Chondrocyte (in vitro differentiated cells): ENCODE data around the gene RUFY1. TPM values are rescaled to one million over a fixed set of nuclear protein-coding genes. Genes with fewer than 3 reads are reported as not detected.

Experiments used
- DNase-seq: peaks from one replicate; pipeline ENCODE4 v3.0.0; 2021; ENCODE audit warnings: mixed read lengths, low spot score
- H3K27ac Mint-ChIP-seq: one replicate; pipeline ENCODE4 v1.8.0; 2021; ENCODE audit warnings: mild to moderate bottlenecking, moderate library complexity, mixed read lengths; ENCODE audit not compliant: unreplicated experiment
- H3K27me3 Mint-ChIP-seq: 2 replicates; pipeline ENCODE4 v1.8.0; 2021; ENCODE audit warnings: low read depth, mixed read lengths
- H3K36me3 Mint-ChIP-seq: 2 replicates; pipeline ENCODE4 v1.8.0; 2021; ENCODE audit warnings: low read depth, mixed read lengths
- H3K4me1 Mint-ChIP-seq: 2 replicates; pipeline ENCODE4 v1.8.0; 2021; ENCODE audit warnings: low read depth, mild to moderate bottlenecking, mixed read lengths
- H3K4me3 Mint-ChIP-seq: one replicate; pipeline ENCODE4 v1.8.0; 2021; ENCODE audit warnings: mild to moderate bottlenecking, moderate library complexity, mixed read lengths; ENCODE audit not compliant: unreplicated experiment
- H3K9me3 Mint-ChIP-seq: 2 replicates; pipeline ENCODE4 v1.8.0; 2021; ENCODE audit warnings: low read depth, mixed read lengths
- total RNA-seq: library from RNA; stranded (reverse); gene quantifications from 3 replicates; pipeline ENCODE4 v1.2.1, GENCODE V29; 2021
- TF ChIP-seq, protein P1 (sequence below): fragments of 200-600 bp; sonication (generic); IDR thresholded peaks from 2 replicates; pipeline ENCODE4 v1.5.0; 2021; ENCODE audit warnings: antibody characterized with exemption, mild to moderate bottlenecking, moderate library complexity

The RUFY1 gene
- total RNA-seq, 1 donor from 2014 or later, result 36.9 TPM

DNA sequence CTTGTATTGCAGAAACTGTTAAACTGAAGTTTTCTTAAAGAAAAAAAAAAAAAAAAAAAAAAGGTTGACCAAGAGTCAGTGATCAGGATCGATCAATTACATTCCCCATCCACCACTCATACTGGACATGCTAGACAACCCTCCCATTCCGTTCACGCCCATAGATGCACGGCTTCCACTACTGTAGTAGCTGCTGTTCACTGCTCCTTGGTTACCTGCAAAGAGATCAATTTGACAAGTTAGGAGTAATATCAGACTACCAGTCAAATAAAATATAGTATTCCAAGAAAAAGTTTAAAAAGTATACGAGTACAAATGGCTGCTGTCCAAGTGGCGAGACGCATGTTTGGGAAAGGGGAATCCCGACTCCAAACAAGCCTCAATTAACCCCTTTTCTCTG, 64.4 kb downstream of the RUFY1 start:
- Mint-ChIP-seq H3K4me1 (peaks cover 64% of the 10 kb centered on the region), H3K4me3 (no peak overlapping the region), H3K9me3 (no peaks in the 10 kb centered on the region), H3K27me3 (no peaks in the 10 kb centered on the region), H3K36me3 (peaks cover 67% of the 10 kb centered on the region), H3K27ac (peak overlapping the region; percentile 74)
- TF ChIP-seq, protein P1, sequence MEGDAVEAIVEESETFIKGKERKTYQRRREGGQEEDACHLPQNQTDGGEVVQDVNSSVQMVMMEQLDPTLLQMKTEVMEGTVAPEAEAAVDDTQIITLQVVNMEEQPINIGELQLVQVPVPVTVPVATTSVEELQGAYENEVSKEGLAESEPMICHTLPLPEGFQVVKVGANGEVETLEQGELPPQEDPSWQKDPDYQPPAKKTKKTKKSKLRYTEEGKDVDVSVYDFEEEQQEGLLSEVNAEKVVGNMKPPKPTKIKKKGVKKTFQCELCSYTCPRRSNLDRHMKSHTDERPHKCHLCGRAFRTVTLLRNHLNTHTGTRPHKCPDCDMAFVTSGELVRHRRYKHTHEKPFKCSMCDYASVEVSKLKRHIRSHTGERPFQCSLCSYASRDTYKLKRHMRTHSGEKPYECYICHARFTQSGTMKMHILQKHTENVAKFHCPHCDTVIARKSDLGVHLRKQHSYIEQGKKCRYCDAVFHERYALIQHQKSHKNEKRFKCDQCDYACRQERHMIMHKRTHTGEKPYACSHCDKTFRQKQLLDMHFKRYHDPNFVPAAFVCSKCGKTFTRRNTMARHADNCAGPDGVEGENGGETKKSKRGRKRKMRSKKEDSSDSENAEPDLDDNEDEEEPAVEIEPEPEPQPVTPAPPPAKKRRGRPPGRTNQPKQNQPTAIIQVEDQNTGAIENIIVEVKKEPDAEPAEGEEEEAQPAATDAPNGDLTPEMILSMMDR, result no peak
- no peak for DNase-seq

DNA sequence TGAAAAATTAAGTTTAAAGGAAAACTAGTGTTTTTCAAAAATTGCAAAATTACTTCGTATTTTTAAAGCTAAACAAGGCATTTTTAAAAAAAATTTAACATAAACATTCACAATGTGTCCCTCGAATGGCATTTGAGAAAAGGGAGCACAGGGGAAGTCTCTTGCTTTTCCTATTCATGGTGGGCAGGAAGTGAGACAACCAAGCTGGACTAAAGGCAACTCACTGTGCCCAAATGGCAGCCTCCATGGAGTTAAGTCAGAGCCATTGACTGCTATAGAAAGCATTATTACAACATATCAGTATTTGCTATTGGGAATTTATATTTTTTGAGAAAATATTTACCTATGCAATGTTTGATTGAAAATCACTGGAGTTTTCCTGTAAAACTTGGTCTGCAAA, 64.8 kb downstream of the RUFY1 start:
- Mint-ChIP-seq H3K27me3 (no peaks in the 10 kb centered on the region), H3K4me1 (peaks cover 65% of the 10 kb centered on the region), H3K9me3 (no peaks in the 10 kb centered on the region), H3K27ac (peak overlapping the region; percentile 74), H3K4me3 (no peak overlapping the region), H3K36me3 (peaks cover 65% of the 10 kb centered on the region)
- TF ChIP-seq, protein P1, result no peak
- DNase-seq, result no peak

- Mint-ChIP-seq H3K4me1 (peaks cover 68% of the 10 kb centered on the region), H3K4me3 (no peak overlapping the region), H3K9me3 (no peaks in the 10 kb centered on the region), H3K36me3 (peaks cover 68% of the 10 kb centered on the region), H3K27me3 (no peaks in the 10 kb centered on the region), H3K27ac (peak overlapping the region; percentile 49)
- TF ChIP-seq, protein P1, result no peak
- DNase-seq, result no peak
Observed at GRCh38 chr5:179616002-179616594, 65.7 kb downstream of the RUFY1 start.

DNA sequence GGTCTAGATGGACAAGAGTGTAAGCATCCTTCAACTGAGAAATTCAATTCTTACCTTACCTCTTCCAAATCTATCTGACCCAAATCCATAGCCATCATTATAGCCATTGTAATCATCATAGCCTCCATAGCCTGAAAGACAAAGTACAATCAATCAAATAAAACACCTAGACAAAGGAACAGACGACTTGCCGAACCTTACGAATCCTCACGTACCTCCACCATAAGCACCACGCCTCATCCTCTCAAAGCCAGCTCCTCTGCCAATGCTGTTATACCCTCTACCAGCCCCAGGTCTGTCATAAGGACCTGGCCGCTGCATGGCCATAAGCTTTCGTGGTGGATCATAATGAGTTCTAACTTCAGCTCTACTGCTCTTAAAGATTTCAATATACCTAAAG, 67.6 kb downstream of the RUFY1 start:
- H3K4me3 Mint-ChIP-seq, result peak overlapping the region; percentile 17
- H3K36me3 Mint-ChIP-seq, result peaks cover 74% of the 10 kb centered on the region
- H3K9me3 Mint-ChIP-seq, result no peaks in the 10 kb centered on the region
- no peaks in the 10 kb centered on the region for H3K27me3 Mint-ChIP-seq
- peak overlapping the region; percentile 79 for H3K27ac Mint-ChIP-seq
- TF ChIP-seq, protein P1, result no peak
- H3K4me1 Mint-ChIP-seq, result peaks cover 67% of the 10 kb centered on the region
- no peak for DNase-seq

GRCh38 chr5:179618923-179619554, 68.7 kb downstream of the RUFY1 start:
- H3K4me1 Mint-ChIP-seq, result peaks cover 59% of the 10 kb centered on the region
- H3K9me3 Mint-ChIP-seq, result no peaks in the 10 kb centered on the region
- peak overlapping the region; percentile 85 for H3K27ac Mint-ChIP-seq
- TF ChIP-seq, protein P1, result no peak
- H3K4me3 Mint-ChIP-seq, result peak overlapping the region; percentile 96
- DNase-seq, result no peak
- H3K36me3 Mint-ChIP-seq, result peaks cover 66% of the 10 kb centered on the region
- no peaks in the 10 kb centered on the region for H3K27me3 Mint-ChIP-seq
